Measurements from ENCODE around the gene SNAI3. TPM values are rescaled to one million over a fixed set of nuclear protein-coding genes. Genes with fewer than 3 reads are reported as not detected.

The SNAI3 gene
- total RNA-seq, 1 experiment from 2014 or later: 9.1 TPM

DNA sequence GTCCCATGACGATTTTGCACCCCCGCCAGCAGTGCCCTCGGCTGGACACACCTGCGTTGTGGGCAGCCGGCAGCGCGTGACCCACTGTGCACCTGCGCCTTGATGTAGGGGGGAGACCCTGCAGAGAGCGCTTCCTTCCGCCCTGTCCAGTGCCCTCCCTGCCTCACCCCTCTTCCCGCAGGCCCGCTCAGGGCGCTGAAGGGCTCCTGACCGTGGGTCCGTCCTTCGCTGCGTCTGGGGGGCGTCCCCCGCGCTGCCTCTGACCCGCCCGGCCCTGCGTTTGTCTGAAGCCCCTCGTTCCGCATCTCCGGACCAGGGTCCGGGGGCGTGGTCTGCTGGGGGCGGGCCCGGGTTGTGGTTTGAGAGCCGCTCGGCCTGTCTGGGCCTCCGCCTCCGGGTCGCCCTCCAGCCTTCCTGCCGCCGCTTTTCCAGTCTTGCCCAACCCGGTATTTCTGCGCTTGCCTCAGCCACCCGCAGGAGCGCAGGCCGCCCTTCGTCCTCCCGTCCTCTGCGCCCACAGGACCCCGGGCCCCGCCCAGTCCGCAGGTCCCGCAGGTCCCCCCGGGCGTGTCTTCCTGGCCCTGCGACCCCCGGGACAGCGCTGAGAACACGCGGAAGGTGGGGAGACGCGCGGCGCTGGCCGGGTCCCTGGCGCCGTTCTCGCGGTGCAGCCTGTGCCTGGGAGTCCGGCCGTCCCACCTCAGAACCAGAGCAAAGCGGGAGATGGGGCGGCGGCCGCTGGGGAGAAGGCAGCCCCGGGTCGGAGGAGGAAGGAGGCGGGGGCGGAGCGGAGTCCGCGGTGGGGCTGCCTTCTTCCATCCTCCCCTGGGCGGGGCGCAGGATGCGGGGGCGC is 51.9 kb downstream of the SNAI3 start (continued):
- TF ChIP-seq, protein P1, sequence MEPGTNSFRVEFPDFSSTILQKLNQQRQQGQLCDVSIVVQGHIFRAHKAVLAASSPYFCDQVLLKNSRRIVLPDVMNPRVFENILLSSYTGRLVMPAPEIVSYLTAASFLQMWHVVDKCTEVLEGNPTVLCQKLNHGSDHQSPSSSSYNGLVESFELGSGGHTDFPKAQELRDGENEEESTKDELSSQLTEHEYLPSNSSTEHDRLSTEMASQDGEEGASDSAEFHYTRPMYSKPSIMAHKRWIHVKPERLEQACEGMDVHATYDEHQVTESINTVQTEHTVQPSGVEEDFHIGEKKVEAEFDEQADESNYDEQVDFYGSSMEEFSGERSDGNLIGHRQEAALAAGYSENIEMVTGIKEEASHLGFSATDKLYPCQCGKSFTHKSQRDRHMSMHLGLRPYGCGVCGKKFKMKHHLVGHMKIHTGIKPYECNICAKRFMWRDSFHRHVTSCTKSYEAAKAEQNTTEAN (CRISPR knock-in tag; IDR thresholded peaks at IDR 0.05): 0 out of 2 replicates have a peak, but pooled peaks have one; percentile 65
- TF ChIP-seq, protein P2, sequence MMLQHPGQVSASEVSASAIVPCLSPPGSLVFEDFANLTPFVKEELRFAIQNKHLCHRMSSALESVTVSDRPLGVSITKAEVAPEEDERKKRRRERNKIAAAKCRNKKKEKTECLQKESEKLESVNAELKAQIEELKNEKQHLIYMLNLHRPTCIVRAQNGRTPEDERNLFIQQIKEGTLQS (CRISPR knock-in tag; conservative IDR thresholded peaks at IDR 0.05): no peak
- TF ChIP-seq ZNF423 (CRISPR knock-in tag; IDR thresholded peaks at IDR 0.05) (no peak), KAT7 (CRISPR knock-in tag; IDR thresholded peaks at IDR 0.05; ENCODE audit: borderline replicate concordance) (peak; percentile 54; the same call in 1 of the 2 replicates), NFE2L1 (CRISPR knock-in tag; IDR thresholded peaks at IDR 0.05) (no peak), ELF4 (CRISPR knock-in tag; IDR thresholded peaks at IDR 0.05; ENCODE audit: low read depth) (0 out of 2 replicates have a peak, but pooled peaks have one; percentile 46), CBFB (CRISPR knock-in tag; IDR thresholded peaks at IDR 0.05; ENCODE audit: low read depth) (no peak), MXD4 (CRISPR knock-in tag; IDR thresholded peaks at IDR 0.05; ENCODE audit: borderline replicate concordance) (no peak)
- TF ChIP-seq, protein P3, sequence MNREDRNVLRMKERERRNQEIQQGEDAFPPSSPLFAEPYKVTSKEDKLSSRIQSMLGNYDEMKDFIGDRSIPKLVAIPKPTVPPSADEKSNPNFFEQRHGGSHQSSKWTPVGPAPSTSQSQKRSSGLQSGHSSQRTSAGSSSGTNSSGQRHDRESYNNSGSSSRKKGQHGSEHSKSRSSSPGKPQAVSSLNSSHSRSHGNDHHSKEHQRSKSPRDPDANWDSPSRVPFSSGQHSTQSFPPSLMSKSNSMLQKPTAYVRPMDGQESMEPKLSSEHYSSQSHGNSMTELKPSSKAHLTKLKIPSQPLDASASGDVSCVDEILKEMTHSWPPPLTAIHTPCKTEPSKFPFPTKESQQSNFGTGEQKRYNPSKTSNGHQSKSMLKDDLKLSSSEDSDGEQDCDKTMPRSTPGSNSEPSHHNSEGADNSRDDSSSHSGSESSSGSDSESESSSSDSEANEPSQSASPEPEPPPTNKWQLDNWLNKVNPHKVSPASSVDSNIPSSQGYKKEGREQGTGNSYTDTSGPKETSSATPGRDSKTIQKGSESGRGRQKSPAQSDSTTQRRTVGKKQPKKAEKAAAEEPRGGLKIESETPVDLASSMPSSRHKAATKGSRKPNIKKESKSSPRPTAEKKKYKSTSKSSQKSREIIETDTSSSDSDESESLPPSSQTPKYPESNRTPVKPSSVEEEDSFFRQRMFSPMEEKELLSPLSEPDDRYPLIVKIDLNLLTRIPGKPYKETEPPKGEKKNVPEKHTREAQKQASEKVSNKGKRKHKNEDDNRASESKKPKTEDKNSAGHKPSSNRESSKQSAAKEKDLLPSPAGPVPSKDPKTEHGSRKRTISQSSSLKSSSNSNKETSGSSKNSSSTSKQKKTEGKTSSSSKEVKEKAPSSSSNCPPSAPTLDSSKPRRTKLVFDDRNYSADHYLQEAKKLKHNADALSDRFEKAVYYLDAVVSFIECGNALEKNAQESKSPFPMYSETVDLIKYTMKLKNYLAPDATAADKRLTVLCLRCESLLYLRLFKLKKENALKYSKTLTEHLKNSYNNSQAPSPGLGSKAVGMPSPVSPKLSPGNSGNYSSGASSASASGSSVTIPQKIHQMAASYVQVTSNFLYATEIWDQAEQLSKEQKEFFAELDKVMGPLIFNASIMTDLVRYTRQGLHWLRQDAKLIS (CRISPR knock-in tag; IDR thresholded peaks at IDR 0.05; ENCODE audit: borderline replicate concordance): no peak
- TF ChIP-seq, protein P4, sequence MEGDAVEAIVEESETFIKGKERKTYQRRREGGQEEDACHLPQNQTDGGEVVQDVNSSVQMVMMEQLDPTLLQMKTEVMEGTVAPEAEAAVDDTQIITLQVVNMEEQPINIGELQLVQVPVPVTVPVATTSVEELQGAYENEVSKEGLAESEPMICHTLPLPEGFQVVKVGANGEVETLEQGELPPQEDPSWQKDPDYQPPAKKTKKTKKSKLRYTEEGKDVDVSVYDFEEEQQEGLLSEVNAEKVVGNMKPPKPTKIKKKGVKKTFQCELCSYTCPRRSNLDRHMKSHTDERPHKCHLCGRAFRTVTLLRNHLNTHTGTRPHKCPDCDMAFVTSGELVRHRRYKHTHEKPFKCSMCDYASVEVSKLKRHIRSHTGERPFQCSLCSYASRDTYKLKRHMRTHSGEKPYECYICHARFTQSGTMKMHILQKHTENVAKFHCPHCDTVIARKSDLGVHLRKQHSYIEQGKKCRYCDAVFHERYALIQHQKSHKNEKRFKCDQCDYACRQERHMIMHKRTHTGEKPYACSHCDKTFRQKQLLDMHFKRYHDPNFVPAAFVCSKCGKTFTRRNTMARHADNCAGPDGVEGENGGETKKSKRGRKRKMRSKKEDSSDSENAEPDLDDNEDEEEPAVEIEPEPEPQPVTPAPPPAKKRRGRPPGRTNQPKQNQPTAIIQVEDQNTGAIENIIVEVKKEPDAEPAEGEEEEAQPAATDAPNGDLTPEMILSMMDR (IDR thresholded peaks at IDR 0.05): no peak
- TF ChIP-seq, protein P5, sequence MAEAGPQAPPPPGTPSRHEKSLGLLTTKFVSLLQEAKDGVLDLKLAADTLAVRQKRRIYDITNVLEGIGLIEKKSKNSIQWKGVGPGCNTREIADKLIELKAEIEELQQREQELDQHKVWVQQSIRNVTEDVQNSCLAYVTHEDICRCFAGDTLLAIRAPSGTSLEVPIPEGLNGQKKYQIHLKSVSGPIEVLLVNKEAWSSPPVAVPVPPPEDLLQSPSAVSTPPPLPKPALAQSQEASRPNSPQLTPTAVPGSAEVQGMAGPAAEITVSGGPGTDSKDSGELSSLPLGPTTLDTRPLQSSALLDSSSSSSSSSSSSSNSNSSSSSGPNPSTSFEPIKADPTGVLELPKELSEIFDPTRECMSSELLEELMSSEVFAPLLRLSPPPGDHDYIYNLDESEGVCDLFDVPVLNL (CRISPR knock-in tag; IDR thresholded peaks at IDR 0.05; ENCODE audit: borderline replicate concordance, low read depth): 0 out of 2 replicates have a peak, but pooled peaks have one; percentile 38
- TF ChIP-seq, protein P6, sequence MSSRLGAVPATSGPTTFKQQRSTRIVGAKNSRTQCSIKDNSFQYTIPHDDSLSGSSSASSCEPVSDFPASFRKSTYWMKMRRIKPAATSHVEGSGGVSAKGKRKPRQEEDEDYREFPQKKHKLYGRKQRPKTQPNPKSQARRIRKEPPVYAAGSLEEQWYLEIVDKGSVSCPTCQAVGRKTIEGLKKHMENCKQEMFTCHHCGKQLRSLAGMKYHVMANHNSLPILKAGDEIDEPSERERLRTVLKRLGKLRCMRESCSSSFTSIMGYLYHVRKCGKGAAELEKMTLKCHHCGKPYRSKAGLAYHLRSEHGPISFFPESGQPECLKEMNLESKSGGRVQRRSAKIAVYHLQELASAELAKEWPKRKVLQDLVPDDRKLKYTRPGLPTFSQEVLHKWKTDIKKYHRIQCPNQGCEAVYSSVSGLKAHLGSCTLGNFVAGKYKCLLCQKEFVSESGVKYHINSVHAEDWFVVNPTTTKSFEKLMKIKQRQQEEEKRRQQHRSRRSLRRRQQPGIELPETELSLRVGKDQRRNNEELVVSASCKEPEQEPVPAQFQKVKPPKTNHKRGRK (CRISPR knock-in tag; IDR thresholded peaks at IDR 0.05; ENCODE audit: borderline replicate concordance): no peak
- TF ChIP-seq, protein P7, sequence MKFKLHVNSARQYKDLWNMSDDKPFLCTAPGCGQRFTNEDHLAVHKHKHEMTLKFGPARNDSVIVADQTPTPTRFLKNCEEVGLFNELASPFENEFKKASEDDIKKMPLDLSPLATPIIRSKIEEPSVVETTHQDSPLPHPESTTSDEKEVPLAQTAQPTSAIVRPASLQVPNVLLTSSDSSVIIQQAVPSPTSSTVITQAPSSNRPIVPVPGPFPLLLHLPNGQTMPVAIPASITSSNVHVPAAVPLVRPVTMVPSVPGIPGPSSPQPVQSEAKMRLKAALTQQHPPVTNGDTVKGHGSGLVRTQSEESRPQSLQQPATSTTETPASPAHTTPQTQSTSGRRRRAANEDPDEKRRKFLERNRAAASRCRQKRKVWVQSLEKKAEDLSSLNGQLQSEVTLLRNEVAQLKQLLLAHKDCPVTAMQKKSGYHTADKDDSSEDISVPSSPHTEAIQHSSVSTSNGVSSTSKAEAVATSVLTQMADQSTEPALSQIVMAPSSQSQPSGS (CRISPR knock-in tag; IDR thresholded peaks at IDR 0.05; ENCODE audit: borderline replicate concordance, low read depth): no peak
- TF ChIP-seq, protein P8, sequence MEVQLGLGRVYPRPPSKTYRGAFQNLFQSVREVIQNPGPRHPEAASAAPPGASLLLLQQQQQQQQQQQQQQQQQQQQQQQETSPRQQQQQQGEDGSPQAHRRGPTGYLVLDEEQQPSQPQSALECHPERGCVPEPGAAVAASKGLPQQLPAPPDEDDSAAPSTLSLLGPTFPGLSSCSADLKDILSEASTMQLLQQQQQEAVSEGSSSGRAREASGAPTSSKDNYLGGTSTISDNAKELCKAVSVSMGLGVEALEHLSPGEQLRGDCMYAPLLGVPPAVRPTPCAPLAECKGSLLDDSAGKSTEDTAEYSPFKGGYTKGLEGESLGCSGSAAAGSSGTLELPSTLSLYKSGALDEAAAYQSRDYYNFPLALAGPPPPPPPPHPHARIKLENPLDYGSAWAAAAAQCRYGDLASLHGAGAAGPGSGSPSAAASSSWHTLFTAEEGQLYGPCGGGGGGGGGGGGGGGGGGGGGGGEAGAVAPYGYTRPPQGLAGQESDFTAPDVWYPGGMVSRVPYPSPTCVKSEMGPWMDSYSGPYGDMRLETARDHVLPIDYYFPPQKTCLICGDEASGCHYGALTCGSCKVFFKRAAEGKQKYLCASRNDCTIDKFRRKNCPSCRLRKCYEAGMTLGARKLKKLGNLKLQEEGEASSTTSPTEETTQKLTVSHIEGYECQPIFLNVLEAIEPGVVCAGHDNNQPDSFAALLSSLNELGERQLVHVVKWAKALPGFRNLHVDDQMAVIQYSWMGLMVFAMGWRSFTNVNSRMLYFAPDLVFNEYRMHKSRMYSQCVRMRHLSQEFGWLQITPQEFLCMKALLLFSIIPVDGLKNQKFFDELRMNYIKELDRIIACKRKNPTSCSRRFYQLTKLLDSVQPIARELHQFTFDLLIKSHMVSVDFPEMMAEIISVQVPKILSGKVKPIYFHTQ (CRISPR knock-in tag; IDR thresholded peaks at IDR 0.05): no peak
